ENCODE measurements around the gene ACVRL1.
"Not testable (repeated sequence)": the region's sequence is repeated elsewhere in the genome, so short reads cannot be mapped to it uniquely, and the experiment has no call there.

The ACVRL1 gene

GRCh38 chr12:51870504-51870903 is 36.8 kb upstream of the ACVRL1 start:
- Mint-ChIP-seq H3K4me1 (peaks cover 11% of the 10 kb centered on the region), H3K4me3 (peak overlapping the region; percentile 53), H3K27ac (no peak overlapping the region), H3K27me3 (peaks cover 25% of the 10 kb centered on the region), H3K36me3 (no peaks in the 10 kb centered on the region), H3K9me3 (no peaks in the 10 kb centered on the region)

DNA sequence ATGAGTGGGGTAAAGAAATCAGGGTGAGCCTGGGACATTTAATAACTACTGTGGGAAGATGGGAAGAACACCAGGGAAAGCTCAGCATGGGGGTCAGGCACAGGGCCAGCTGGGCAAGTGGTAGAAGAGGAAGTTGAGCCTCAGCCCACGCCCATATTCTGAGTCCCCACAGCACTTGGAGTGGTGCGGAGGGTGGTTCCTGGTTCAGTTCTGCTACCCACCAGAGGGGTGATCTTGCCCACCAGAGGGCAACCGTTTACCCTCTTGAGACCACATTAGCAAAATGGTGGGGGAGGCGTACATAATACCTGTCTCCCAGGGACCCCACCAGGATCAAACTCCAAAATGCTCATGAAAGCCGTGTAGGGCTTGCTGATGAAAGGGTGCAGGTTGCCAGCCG is 36.2 kb upstream of the ACVRL1 start:
- no peaks in the 10 kb centered on the region for H3K36me3 Mint-ChIP-seq
- H3K27me3 Mint-ChIP-seq, result peaks cover 25% of the 10 kb centered on the region
- no peak overlapping the region for H3K27ac Mint-ChIP-seq
- H3K4me3 Mint-ChIP-seq, result no peak overlapping the region
- peaks cover 11% of the 10 kb centered on the region for H3K4me1 Mint-ChIP-seq
- no peaks in the 10 kb centered on the region for H3K9me3 Mint-ChIP-seq

- Mint-ChIP-seq H3K36me3 (no peaks in the 10 kb centered on the region), H3K9me3 (no peaks in the 10 kb centered on the region), H3K4me3 (no peak overlapping the region), H3K27me3 (peaks cover 23% of the 10 kb centered on the region), H3K4me1 (peaks cover 11% of the 10 kb centered on the region), H3K27ac (no peak overlapping the region)
These were observed 35.2 kb upstream of the ACVRL1 start for GRCh38 chr12:51871918-51872688.

DNA sequence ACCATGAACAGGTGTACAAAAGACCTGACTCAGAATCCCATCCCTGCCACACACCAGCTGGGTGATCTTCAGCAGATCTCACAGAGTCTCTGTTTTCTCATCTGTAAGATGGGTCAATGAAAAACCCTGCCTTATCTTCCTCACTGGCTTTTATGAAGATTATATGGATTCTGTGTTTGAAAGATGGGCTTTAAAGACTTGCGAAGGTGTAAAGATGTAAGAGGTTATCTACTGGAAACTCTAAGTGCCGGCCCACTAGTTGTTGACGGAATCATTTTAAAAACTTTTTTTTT is 34.7 kb upstream of the ACVRL1 start:
- no peaks in the 10 kb centered on the region for H3K36me3 Mint-ChIP-seq
- peaks cover 17% of the 10 kb centered on the region for H3K27me3 Mint-ChIP-seq
- H3K4me3 Mint-ChIP-seq, result no peak overlapping the region
- H3K4me1 Mint-ChIP-seq, result peaks cover 11% of the 10 kb centered on the region
- no peaks in the 10 kb centered on the region for H3K9me3 Mint-ChIP-seq
- no peak overlapping the region for H3K27ac Mint-ChIP-seq

DNA sequence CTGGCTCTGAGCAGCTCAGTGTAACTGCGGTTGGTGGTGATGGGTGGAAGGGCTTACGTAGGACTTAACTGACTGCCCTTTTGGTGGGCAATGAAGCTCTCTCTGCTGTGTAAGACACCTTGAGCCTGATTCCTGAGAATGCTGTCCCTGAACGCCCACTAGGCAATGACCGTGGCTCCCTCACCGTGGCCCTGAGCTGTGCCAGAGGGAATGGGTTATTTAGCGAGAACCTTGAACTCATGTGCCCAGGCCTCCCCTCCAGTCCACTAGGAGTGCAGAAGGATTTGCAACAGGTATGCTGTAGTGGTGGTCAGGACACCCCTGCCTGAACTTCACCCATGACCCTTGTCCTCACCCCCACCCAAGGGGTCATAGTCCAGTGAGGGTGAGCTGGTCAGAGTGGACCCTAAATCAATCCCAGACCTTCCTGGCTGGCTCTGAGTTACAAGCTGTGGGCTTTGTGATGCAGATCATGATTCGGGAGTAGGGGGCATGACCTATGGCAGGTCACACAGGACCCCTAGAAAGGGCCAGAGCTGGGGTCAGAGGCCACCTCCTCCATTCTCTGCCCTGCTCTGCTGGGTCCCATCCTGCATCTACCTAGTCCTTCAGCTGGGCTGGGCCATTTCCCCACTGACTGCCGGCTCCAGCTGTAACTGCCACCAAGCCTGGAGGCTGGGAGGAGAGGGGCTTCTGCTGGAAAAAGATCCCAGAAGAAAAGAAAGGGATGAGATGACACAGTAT is 33.9 kb upstream of the ACVRL1 start:
- no peaks in the 10 kb centered on the region for H3K36me3 Mint-ChIP-seq
- H3K4me3 Mint-ChIP-seq, result no peak overlapping the region
- H3K27me3 Mint-ChIP-seq, result peaks cover 12% of the 10 kb centered on the region
- peaks cover 7% of the 10 kb centered on the region for H3K4me1 Mint-ChIP-seq
- H3K9me3 Mint-ChIP-seq, result no peaks in the 10 kb centered on the region
- H3K27ac Mint-ChIP-seq, result no peak overlapping the region

DNA sequence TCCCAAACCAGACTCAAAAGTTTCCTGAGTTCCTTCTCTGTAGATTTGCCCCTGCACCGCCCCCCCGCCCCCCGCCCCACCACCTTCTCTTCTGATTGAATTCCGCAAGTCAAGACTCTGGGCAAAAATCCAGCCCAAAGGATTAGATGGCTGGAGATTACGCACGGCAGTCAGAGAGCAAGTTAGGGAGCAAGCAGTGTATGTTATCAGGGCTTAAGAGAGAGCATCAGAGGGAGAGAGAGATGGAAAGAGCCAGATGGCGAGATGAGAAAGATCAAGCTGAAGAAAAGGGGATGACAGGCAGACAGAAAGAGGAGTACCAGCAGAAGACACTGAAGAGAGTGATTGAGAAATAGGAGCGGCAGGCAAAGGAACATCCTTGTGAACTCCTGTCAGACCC is 33.3 kb upstream of the ACVRL1 start:
- Mint-ChIP-seq H3K27me3 (peaks cover 12% of the 10 kb centered on the region), H3K27ac (no peak overlapping the region), H3K36me3 (no peaks in the 10 kb centered on the region), H3K4me1 (peaks cover 7% of the 10 kb centered on the region), H3K4me3 (no peak overlapping the region), H3K9me3 (no peaks in the 10 kb centered on the region)

GRCh38 chr12:51874486-51874885 is 32.8 kb upstream of the ACVRL1 start:
- Mint-ChIP-seq H3K36me3 (no peaks in the 10 kb centered on the region), H3K27ac (no peak overlapping the region), H3K27me3 (peaks cover 12% of the 10 kb centered on the region), H3K4me3 (no peak overlapping the region), H3K9me3 (no peaks in the 10 kb centered on the region), H3K4me1 (peaks cover 7% of the 10 kb centered on the region)

GRCh38 chr12:51879102-51879501 is 28.2 kb upstream of the ACVRL1 start:
- Mint-ChIP-seq H3K4me1 (no peaks in the 10 kb centered on the region), H3K27ac (no peak overlapping the region), H3K9me3 (no peaks in the 10 kb centered on the region), H3K36me3 (no peaks in the 10 kb centered on the region), H3K4me3 (no peak overlapping the region), H3K27me3 (no peaks in the 10 kb centered on the region)

DNA sequence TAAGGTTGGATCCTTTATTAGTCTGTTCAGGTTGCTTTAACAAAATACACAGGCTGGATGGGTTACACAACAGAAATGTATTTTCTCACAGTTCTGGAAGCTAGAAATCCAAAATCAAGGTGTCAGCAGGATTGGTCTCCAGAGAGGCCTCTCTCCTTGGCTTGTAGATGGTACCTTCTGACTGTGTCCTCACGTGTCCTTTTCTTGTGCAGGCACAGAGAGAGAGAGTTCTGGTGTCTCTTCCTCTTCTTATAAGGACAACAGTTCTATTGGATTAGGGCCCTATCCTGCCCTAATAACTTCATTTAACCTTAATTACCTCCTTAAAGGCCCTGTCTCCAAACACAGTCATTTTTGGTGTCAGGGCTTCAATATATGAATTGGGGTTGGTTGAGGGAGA is 24.0 kb upstream of the ACVRL1 start:
- Mint-ChIP-seq H3K9me3 (no peaks in the 10 kb centered on the region), H3K4me1 (peaks cover 17% of the 10 kb centered on the region), H3K36me3 (no peaks in the 10 kb centered on the region), H3K4me3 (no peak overlapping the region), H3K27me3 (no peaks in the 10 kb centered on the region), H3K27ac (no peak overlapping the region)

GRCh38 chr12:51883998-51884675 is 23.2 kb upstream of the ACVRL1 start:
- Mint-ChIP-seq H3K36me3 (no peaks in the 10 kb centered on the region), H3K9me3 (no peaks in the 10 kb centered on the region), H3K4me1 (peaks cover 17% of the 10 kb centered on the region), H3K4me3 (no peak overlapping the region), H3K27me3 (no peaks in the 10 kb centered on the region), H3K27ac (no peak overlapping the region)

- no peak overlapping the region for H3K4me3 Mint-ChIP-seq
- peak overlapping the region; percentile 4 for H3K27ac Mint-ChIP-seq
- no peaks in the 10 kb centered on the region for H3K27me3 Mint-ChIP-seq
- H3K4me1 Mint-ChIP-seq, result peaks cover 17% of the 10 kb centered on the region
- H3K9me3 Mint-ChIP-seq, result no peaks in the 10 kb centered on the region
- H3K36me3 Mint-ChIP-seq, result no peaks in the 10 kb centered on the region
These were observed 22.6 kb upstream of the ACVRL1 start for GRCh38 chr12:51884676-51885229.

GRCh38 chr12:51885294-51886020 is 21.8 kb upstream of the ACVRL1 start:
- H3K9me3 Mint-ChIP-seq, H3K27me3 Mint-ChIP-seq, H3K36me3 Mint-ChIP-seq: not testable (repeated sequence)
- H3K27ac Mint-ChIP-seq, result peak overlapping the region; percentile 95
- H3K4me3 Mint-ChIP-seq, result peak overlapping the region; percentile 3
- H3K4me1 Mint-ChIP-seq, result peaks cover 17% of the 10 kb centered on the region

DNA sequence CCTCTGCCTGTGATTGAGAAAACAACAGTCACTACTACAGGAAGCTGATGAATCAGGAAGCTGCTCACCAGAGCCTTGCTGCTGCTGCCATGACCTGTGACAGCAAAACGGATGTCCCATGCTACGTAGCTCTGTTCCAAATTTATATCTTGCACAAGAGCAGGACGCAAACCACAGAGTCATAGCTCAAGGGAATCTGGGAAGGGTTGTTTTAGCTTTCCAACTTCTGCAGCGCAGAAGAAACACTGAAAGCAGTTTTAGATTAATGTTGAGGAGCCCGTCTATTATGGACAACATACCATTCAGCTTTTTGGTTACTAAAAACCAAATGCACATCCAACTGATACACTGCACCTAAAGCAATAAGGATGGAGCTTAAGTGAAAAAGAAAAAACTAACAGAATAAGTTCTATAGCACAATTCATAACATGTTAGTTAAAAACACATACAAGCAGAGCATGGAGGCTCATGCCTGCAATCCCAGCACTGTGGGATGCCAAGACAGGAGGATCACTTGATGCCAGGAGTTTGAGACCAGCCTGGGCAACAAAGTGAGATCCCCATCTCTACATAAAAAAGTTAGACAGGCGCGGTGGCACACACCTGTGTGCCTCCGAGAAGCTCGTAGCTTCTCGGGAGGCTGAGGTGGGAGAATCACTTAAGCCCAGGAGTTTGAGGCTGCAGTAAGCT is 21.1 kb upstream of the ACVRL1 start:
- Mint-ChIP-seq H3K36me3 (no peaks in the 10 kb centered on the region), H3K27ac (peak overlapping the region; percentile 95), H3K4me3 (peak overlapping the region; percentile 71), H3K27me3 (no peaks in the 10 kb centered on the region), H3K9me3 (no peaks in the 10 kb centered on the region), H3K4me1 (peaks cover 17% of the 10 kb centered on the region)

- Mint-ChIP-seq H3K36me3 (no peaks in the 10 kb centered on the region), H3K4me3 (no peak within 1 kb of the TSS), H3K27me3 (no peaks in the 10 kb centered on the region), H3K9me3 (no peaks in the 10 kb centered on the region), H3K27ac (peak within 1 kb of the TSS; percentile 30), H3K4me1 (peaks cover 17% of the 10 kb centered on the region)
These were observed 19.6 kb upstream of the ACVRL1 start, which contains the start of gene ANKRD33 for GRCh38 chr12:51887476-51888315. Gene ANKRD33 (plus strand): TSS chr12:51888103. CDS start chr12:51888187, 84 bp downstream.
